Measurements from ENCODE around the gene UROS.

The UROS gene

DNA sequence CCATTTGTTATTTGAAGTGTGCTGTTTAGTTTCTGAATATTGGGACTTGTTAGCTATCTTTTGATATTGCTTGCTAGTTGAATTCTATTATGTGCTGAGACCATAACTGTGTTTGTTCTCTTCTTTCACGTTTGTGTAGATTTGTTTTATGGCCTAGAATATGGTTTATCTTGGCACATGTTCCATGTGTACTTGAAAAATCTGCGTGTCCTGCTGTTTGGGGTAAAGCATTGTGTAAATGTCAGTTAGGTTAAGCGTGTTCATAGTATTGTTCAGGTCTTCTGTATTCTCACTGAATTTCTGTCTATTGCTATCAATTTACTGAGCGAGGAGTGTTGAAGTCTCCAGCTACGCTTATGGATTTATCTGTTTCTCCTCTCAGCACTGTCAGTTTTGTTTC lies 66.9 kb downstream of the UROS start:
- in situ Hi-C loops (cut with MboI; ENCODE audit: low sequenced_read_pairs, unreplicated experiment) = no loop called here
- DNase-seq (ENCODE audit: low spot score) = no peak
- TF ChIP-seq, protein P1, sequence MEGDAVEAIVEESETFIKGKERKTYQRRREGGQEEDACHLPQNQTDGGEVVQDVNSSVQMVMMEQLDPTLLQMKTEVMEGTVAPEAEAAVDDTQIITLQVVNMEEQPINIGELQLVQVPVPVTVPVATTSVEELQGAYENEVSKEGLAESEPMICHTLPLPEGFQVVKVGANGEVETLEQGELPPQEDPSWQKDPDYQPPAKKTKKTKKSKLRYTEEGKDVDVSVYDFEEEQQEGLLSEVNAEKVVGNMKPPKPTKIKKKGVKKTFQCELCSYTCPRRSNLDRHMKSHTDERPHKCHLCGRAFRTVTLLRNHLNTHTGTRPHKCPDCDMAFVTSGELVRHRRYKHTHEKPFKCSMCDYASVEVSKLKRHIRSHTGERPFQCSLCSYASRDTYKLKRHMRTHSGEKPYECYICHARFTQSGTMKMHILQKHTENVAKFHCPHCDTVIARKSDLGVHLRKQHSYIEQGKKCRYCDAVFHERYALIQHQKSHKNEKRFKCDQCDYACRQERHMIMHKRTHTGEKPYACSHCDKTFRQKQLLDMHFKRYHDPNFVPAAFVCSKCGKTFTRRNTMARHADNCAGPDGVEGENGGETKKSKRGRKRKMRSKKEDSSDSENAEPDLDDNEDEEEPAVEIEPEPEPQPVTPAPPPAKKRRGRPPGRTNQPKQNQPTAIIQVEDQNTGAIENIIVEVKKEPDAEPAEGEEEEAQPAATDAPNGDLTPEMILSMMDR (IDR thresholded peaks at IDR 0.05; ENCODE audit: borderline replicate concordance, control extremely low read depth, extremely low read depth, insufficient read depth, missing control alignments) = no peak

GRCh38 chr10:125747417-125747816 lies 75.6 kb downstream of the UROS start:
- TF ChIP-seq, protein P1 (IDR thresholded peaks at IDR 0.05; ENCODE audit: borderline replicate concordance, control extremely low read depth, extremely low read depth, insufficient read depth, missing control alignments) = no peak
- in situ Hi-C loops (cut with MboI; ENCODE audit: low sequenced_read_pairs, unreplicated experiment) = no loop called here
- no peak for DNase-seq (ENCODE audit: low spot score)

GRCh38 chr10:125744909-125745308 lies 78.1 kb downstream of the UROS start:
- in situ Hi-C loops (cut with MboI; ENCODE audit: low sequenced_read_pairs, unreplicated experiment) = no loop called here

DNA sequence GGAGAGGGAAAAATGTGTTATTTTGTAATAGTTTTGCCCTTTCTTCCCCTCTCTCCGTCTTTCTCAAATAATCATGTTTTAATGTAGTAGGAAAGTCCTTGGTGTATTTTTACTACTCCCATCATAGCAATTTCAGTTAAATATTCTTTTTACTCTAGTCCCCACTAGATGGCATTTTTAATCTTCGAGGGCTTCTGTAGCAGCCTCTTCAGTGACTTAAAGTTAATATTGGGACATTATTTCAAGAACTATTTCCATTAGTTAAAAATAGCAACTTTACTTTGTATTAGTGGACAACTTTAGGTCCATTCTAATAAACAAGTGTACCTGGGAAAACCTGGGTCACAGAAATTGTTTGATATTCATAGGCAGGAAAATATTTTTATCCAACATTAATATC lies 80.6 kb downstream of the UROS start:
- DNase-seq (ENCODE audit: low spot score) = no peak
- TF ChIP-seq, protein P1 (IDR thresholded peaks at IDR 0.05; ENCODE audit: borderline replicate concordance, control extremely low read depth, extremely low read depth, insufficient read depth, missing control alignments) = no peak
- in situ Hi-C loops (cut with MboI; ENCODE audit: low sequenced_read_pairs, unreplicated experiment) = no loop called here

More at GRCh38 chr10:125744909-125745308, 78.1 kb downstream of the UROS start:
- no peak for DNase-seq (ENCODE audit: low spot score)
- TF ChIP-seq, protein P1 (IDR thresholded peaks at IDR 0.05; ENCODE audit: borderline replicate concordance, control extremely low read depth, extremely low read depth, insufficient read depth, missing control alignments) = no peak

DNA sequence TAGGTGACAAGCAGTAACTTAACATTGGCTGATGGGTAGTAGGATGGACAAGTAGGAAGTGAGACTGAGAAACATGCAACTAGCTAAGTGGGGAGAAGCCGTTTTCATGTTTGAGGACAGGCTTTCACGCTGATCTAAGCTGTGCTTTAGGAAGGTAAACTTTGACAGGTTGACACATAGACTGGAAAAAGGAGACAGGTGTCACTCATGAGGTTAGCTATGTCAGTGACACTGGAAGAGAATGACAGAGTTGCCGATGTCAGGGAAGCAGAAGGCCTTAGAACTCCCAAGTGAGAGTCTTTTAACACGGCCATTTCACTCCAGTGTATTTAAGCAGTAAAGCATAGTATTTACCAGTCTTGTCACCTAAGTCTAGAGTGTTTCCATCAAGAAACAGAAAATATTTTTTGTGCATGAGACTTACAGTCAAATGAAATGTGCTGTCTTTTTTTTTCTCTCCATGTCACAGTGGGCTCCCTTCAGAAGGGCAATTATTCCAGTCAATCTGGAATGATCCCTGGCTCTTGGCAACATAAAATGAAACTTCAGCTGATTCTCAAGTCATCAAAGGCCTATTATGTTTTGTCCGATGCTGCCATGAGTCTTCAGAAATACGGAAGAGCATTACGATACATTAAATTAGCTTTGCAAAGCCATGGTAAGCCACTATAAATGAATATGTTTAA lies 82.9 kb downstream of the UROS start:
- in situ Hi-C loops (cut with MboI; ENCODE audit: low sequenced_read_pairs, unreplicated experiment) = no loop called here
- DNase-seq (ENCODE audit: low spot score) = no peak
- TF ChIP-seq, protein P1 (IDR thresholded peaks at IDR 0.05; ENCODE audit: borderline replicate concordance, control extremely low read depth, extremely low read depth, insufficient read depth, missing control alignments) = no peak
